ENCODE data around the gene SFXN3.

The SFXN3 gene

DNA sequence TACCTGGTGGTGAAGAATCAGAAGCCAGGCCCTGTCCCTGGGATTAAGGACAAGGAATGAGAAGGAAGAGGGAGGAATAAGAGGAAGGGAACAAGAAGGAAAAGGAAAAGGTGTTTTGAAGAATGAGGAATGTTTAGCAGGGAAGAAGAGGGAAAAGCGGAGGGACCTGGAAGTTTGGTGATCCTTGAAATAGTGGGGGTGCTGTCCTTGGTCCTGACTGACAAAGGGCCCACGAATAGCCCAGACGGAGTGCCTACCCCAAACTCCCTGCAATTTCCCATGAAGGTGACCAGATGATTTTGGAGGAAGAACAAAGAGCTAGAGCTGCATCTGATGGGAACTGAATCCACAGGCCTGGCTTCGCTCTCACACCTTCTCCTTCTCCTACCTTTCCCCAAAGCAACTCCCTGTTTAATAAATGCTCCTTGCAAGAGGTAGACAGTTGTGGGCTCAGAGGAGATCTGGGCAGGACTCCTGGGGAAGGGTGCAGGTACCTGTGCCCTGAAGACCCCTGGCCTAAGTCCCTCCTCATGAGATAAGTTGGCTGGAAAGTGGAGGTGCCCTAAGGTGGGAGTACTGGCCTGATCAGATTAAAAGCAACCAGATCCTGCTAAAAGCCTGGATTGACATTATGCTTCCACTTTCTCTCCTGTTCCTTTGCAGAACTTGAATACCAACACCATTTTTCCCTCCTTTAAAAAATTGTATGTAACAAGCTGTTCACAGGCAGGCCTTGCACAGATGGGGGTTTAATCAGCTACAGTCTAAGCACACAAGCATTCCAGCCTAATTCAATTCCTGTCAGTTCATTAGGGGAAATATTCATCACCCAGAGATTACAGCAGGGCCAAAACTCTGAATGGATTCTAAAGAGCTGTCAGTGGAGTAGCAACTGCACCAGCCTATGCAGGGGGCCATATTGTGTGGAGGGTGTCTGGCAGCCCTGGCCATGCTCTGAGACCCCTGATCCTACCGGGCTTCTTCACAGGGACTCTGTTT, 50.2 kb downstream of the SFXN3 start:
- DNase-seq, result no peak

DNA sequence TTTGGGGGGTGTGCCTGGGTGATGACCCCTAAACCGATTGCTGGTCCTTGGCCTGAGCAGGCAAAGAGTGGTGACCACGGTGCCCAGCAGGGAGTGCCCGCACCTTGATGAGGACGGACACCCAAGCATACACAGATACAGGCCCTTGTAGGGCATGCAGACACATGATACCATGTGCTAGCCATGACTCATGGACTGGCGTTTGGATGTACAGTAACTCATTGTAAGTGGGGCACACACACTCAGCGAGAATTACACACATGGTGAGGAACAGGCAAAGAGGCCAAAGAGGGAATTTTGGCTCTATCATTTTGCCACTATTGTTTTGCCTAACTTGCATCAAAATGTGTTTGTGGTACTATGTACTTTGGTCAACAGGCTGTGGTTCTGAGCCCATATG, 54.8 kb downstream of the SFXN3 start:
- DNase-seq, result no peak

- DNase-seq, result no peak
Observed at GRCh38 chr10:101087376-101087775, 56.3 kb downstream of the SFXN3 start.

DNA sequence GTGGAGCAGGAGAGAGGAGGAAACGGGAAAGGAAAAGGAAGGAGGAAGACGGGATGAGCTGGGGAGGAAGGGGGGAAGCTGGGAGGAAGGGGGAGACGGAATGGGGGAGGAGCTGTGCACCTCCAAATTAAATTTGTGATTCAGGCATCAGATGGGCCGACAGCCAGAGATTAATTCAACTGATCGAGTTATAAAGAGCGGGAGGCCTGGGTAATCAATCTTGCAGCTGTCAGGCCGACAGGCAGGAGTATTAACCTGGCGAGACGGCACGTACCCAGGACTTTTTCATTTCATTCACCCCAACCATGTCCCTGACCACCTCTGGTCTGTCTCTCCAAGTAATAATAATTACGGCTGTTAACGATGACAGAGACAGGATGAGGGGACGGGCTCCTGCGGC, 56.9 kb downstream of the SFXN3 start:
- DNase-seq, result no peak

GRCh38 chr10:101089520-101090299, 58.7 kb downstream of the SFXN3 start:
- no peak for DNase-seq

- no peak for DNase-seq
Observed at GRCh38 chr10:101090597-101090996, 59.6 kb downstream of the SFXN3 start.

Data from NCI-H1436 (cell line).